ENCODE data around the gene CD180.

DNA sequence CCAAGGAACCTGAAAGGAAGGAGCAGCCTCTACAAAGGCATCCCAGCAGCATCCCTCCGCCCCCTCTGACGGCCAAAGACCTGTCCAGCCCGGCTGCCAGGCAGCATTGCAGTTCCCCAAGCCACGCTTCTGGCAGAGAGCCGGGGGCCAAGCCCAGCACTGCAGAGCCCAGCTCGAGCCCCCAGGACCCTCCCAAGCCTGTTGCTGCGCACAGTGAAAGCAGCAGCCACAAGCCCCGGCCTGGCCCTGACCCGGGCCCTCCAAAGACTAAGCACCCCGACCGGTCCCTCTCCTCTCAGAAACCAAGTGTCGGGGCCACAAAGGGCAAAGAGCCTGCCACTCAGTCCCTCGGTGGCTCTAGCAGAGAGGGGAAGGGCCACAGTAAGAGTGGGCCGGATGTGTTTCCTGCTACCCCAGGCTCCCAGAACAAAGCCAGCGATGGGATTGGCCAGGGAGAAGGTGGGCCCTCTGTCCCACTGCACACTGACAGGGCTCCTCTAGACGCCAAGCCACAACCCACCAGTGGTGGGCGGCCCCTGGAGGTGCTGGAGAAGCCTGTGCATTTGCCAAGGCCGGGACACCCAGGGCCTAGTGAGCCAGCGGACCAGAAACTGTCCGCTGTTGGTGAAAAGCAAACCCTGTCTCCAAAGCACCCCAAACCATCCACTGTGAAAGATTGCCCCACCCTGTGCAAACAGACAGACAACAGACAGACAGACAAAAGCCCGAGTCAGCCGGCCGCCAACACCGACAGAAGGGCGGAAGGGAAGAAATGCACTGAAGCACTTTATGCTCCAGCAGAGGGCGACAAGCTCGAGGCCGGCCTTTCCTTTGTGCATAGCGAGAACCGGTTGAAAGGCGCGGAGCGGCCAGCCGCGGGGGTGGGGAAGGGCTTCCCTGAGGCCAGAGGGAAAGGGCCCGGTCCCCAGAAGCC, 30.8 kb downstream of the CD180 start:
- TF ChIP-seq, protein P1, sequence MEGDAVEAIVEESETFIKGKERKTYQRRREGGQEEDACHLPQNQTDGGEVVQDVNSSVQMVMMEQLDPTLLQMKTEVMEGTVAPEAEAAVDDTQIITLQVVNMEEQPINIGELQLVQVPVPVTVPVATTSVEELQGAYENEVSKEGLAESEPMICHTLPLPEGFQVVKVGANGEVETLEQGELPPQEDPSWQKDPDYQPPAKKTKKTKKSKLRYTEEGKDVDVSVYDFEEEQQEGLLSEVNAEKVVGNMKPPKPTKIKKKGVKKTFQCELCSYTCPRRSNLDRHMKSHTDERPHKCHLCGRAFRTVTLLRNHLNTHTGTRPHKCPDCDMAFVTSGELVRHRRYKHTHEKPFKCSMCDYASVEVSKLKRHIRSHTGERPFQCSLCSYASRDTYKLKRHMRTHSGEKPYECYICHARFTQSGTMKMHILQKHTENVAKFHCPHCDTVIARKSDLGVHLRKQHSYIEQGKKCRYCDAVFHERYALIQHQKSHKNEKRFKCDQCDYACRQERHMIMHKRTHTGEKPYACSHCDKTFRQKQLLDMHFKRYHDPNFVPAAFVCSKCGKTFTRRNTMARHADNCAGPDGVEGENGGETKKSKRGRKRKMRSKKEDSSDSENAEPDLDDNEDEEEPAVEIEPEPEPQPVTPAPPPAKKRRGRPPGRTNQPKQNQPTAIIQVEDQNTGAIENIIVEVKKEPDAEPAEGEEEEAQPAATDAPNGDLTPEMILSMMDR (IDR thresholded peaks at IDR 0.05) = peak; percentile 77
- no peak for TF ChIP-seq POLR2AphosphoS5 (IDR thresholded peaks at IDR 0.05; ENCODE audit: low read depth, low read length)
